Cerebellar cortex (tissue), 1 donor: ENCODE measurements around the gene PRDM7.
"Not testable (repeated sequence)": the region's sequence is repeated elsewhere in the genome, so short reads cannot be mapped to it uniquely, and the experiment has no call there.

Source experiments
- DNase-seq: peaks from one replicate; pipeline ENCODE4 v3.0.0-alpha.2; 2015; ENCODE audit warnings: low spot score

Gene PRDM7

DNA sequence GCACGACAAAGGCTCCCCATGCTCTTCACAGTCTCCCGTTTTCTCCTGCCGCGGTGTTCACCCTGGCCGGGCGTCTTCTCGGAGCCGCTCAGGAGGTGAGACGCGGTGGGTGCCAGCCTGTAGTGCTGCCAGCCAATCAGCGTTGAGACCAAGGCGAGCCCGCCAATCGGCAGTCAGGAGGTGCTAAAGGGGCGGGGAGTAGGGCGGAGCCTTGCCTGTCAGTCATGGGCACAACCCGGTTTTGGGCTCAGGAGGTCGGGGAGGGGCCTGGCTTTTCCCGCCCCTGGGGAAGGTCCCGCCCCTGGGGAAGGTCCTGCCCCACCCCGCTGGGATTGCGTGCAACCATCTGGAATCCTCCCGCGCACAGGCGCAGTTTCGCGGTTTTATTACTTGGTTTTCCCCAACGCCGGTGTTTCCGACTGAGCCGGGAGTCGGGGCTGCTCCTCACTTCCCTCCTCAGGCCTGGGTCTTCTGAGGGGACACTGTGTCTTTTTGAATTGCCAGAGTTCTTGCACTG, at the start of gene PRDM7:
Gene PRDM7, minus strand, starts transcription at position 92 of the 517 bp plus-strand sequence. CDS start 1,421 bp downstream, outside the sequence.
- peak; percentile 97 for DNase-seq

- DNase-seq, result not testable (repeated sequence)
Measured at GRCh38 chr16:90121846-90122245, 44.7 kb upstream of the PRDM7 start.

- DNase-seq, result not testable (repeated sequence)
Measured at GRCh38 chr16:90107617-90108016, 30.5 kb upstream of the PRDM7 start.

- not testable (repeated sequence) for DNase-seq
Measured at GRCh38 chr16:90107060-90107459, 29.9 kb upstream of the PRDM7 start.

DNA sequence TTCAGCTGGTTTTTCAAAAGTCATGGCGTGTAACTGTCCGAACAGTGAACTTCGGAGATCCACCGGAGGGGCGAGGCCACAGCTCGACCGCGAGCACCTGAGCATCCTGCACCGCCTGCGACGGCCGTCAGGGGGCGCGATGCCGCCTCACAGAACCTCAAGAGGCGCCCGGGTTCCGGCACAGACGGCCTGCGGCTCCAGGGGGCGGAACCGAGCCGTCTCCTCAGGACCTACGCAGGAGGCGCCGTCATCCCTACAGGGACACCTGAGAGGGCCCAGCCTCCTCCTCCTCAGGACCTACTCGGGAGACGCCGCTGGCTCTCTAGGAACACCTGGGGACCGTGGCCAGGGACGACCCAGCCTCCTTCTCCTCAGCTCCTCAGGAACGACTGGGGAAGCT, 29.1 kb upstream of the PRDM7 start:
- DNase-seq, result not testable (repeated sequence)

DNA sequence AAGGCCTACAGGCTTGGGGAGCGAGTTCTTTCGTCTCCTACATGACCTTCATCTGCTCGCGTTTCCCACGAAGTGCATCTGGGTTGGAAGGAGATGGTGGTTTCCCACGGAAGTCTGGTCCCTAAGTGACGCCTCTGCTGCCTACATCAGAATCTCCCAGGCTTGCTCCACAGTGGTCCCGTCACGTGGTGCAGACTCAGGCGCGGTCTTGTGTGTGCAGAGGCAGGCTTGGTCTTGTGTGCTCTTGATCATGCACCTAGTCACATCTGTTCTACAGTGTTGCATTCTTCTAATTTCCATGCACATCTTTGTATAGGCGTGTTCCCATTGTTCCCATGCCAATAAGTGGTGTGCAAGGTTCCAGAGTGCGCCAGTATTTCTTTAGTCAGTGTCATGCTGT, 27.6 kb upstream of the PRDM7 start:
- not testable (repeated sequence) for DNase-seq

DNA sequence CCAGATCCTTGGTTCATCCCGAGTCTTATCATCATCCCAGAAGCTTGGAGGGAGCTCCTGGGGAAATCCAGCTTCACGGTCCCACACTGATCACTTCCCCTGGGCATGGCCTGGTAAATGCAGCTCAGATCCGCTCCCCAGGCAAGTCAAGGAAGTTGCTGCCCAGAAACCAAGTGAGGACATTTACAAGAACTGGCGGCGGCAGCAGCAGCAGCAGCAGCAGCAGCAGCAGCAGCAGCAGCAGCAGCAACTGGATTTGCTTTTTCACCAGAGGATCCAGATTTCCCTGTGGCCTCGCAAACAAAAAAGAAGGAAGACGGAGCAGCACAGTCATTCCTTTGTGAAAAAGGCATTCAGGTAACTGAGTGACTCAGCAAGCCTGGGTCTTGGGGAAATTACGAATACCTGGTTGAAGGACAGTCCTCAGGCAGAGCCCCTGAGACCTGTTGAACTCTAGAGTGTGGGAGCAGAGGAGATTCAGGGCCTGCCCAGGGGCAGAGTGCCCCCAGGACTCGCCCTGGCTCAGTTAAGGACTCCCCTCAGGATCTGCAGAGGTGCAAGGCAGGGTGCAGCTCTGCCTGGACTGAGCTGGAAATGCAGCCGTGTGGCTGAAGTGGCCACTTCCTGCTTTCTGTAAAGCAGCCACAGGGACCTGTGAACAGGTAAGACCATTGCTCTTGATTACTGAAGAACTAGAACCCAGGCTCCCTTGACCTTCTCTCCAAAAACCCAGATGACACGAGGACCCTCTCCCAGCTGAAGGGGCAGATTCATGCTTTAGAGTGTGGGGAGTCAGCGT, 25.2 kb upstream of the PRDM7 start:
- DNase-seq, result not testable (repeated sequence)

DNA sequence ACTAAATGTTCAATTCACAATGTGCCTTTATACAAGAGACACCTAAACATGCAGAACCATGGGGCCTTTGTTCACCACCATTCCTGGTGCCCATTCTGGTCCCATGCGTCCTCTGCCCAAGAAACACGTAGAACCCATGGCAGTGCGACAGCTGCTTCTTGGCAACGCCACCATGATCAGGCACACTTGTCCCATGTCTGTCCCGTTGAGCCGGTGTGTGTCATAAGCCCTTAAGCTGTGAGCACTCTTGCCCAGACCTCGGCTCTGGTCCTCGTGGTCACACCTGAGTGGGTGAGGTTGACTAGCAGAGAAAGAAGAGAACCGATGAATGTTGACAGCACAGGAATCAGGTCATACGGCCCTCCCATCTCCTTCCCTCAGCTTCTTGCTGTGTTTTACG, 24.2 kb upstream of the PRDM7 start:
- DNase-seq, result not testable (repeated sequence)

DNA sequence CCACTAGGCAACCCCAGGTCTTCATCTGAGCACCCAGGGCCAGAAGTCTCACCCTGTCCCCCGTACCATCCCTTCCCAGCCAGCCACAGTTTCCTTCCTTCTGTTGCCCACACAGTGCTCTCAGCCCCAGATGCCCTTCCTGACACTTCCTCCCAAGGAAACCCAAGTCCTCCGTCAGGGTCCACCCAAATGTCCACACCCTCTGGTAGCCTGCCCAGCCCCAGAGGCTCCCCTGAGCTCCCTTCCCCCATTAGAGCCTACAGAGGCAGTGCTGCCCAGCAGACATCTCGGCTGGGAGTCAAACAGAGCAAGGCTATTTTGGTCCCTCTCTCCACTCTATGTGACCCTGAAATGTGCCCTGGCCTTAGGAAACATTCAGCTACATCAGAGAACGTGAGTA, 23.7 kb upstream of the PRDM7 start:
- DNase-seq, result not testable (repeated sequence)

DNA sequence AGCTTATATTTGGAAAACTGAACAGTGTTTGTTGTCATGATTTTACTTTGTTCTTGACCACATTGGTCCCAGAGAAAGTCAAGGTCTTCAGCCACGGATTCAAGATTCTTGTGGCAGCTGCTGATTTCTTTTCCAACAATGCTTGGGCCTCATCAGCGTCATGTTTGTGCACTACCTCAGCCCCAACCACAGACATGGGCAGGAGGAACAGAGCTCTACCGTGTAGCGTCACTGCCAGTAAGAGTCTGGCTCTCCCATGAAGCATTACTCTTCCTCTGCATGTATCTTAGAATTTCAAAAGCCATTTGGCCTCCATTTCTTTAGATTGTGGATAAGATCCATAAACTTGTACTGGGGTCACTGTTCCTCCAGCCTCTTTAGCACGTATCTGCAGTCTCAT, 23.1 kb upstream of the PRDM7 start:
- DNase-seq, result not testable (repeated sequence)

GRCh38 chr16:90098936-90099335, 21.8 kb upstream of the PRDM7 start:
- not testable (repeated sequence) for DNase-seq

DNA sequence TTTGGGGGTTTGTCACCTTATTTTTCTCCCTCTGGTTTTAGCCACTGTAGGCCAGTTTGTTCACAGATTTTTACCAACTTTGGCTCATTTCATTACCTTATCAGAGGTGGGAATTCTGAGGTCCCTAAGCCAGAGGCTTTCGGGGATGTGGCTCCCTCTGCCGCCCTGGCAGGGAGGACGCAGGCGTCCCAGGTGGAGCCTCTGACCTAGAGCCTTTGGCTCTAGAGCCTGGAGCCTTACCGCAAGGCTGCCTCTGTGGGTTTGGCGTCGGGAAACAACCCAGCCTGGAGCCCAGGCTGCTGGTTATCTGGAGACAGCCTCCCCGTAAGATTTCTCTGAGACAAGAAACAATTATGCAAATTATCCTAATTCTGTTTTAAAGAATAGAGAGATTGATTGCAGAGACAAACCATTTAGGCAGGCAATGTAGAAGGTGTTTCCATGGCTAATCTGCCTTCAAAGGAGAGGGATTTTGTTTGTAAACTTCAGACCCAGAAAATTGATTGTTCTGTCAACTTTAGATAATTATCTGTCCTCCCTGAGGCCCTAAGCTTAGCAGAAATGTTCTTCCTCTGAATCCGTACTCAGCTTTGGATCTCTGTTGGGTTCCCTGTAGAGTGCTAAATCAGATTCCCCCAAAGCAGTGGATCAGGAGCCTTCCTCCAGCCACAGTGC, 20.0 kb upstream of the PRDM7 start:
- DNase-seq, result not testable (repeated sequence)

GRCh38 chr16:90094791-90095190, 17.7 kb upstream of the PRDM7 start:
- DNase-seq, result not testable (repeated sequence)

- not testable (repeated sequence) for DNase-seq
Measured at GRCh38 chr16:90094296-90094695, 17.2 kb upstream of the PRDM7 start.

- not testable (repeated sequence) for DNase-seq
Measured at GRCh38 chr16:90093799-90094198, 16.7 kb upstream of the PRDM7 start.

- DNase-seq, result not testable (repeated sequence)
Measured at GRCh38 chr16:90092781-90093180, 15.7 kb upstream of the PRDM7 start.

DNA sequence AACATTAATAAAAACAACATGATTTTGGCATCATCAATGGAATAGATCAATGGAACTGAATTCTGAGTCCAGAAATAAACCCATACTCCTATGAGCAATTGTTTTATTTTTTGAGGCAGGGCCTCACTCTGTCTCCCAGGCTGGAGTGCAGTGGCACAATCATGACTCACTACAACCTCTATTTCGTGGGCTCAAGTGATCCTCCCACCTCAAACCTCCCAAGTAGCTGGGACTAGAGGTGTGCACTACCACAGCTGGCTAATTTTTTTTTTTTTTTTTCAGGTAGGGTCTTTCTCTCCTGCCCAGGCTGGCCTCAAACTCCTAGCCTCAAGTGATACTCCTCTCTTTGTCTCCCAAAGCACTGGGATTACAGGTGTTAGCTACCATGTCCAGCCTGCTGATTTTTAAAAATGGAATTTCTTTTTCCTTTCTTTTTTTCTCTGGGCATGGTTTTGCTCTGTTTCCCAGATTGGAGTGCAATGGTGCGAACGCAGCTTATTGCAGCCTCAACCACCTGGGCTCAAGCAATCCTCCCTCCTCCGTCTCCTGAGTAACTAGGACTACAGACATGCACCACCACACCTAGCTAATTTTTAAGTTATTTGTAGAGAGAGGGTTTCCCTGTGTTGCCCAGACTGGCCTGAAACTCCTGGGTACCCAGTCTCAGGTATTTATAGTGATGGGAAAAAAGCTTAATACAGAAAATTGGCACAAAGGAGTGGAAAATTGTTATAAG, 7.3 kb upstream of the PRDM7 start:
- no peak for DNase-seq

DNA sequence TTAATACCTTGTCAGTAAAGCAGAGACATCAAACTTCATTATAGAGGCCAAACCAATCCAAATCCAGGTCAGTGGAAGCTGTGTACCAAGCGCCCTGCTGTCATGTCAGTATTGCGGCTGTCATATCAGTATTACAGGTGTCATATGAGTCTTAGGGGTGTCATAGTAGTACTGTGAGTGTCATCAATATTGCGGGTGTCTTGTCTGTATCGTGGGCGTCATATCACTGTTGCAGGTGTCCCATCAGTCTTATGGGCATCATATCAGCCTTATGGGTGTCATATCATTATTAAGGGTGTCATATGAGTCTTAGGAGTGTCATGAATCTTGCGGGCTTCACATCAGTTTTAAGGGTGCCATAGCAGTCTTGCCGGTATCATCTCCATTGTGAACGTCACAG, 6.0 kb upstream of the PRDM7 start:
- no peak for DNase-seq

DNA sequence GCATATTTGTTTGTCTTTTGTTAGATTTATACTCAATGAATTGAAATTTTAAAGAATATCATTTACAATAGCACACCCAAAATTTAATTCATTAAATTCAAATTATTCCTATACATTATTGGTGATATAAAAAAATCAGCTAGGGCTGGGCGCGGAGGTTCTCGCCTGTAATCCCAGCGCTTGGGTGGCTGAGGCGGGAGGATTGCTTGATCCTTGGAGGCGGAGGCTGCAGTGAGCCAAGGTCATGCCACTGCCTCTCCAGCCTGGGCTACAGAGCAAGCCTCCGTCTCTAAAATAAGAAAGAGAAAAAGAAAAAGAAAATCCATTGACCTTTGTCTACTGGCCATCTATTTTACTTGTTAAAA, 4.5 kb upstream of the PRDM7 start:
- DNase-seq, result no peak

DNA sequence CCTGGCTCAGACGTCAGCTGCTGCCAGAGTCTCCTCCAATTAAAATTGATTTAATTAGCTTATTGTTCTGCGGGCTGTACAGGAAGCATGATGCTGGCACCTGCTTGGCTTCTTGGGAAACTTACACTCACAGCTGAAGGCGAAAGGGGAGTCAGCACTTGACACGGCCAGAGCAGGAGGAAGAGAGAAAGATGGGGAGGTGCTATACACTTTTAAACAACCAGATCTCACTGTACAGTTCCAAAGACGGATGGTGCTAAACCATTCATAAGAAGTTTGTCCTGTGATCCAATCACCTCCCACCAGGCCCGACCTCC, 1.4 kb upstream of the PRDM7 start:
- no peak for DNase-seq

DNA sequence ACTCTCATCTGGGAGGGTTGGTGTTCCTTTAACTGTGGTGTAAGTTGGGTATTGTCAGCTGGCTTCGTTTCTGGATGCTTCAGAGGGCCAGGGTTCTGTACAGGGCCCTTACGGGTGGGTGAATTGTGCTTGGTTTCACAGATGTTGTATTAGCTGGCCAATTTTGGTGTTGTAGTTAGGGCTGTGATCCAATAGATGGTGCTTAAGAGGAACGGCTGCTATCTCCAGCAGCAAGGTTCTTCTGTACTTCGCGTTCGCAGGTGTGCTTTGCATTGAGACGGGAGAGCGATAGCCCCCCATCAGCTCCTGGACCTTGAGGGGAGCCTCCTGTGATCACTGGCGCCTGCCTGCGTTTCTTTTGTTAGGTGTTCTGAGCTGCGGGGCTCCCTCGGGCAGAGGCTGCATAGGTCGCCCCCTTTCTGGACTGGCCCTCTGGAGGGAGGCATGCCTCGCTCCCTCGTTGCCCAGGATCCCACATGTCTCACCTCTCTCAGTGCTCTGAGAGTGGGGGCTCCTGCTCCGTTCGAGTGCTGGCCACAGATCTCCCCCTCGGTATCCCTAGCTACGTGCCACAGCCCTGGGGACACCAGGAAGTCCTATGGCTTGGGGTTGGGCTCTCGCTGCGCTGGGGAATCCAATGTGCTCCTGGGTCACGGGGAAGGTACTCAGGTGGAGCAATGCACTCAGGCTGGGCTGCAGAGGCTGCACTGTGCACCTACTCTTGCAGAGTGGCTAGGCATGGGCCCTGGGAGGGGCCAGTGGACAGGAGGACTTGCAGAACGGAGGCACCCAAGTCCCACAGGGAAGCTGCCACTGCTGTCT, 837 bp upstream of the PRDM7 start:
- DNase-seq, result peak; percentile 71
